Embryonic facial prominence (tissue), 1 donor: ENCODE results near the gene PLEKHG3.

Experiments
- DNase-seq: peaks from one replicate; pipeline ENCODE4 v3.0.0-alpha.2; 2016; ENCODE audit errors: extremely low spot score

The PLEKHG3 gene

GRCh38 chr14:64746298-64747250, 42.4 kb downstream of the PLEKHG3 start:
- DNase-seq: no peak

GRCh38 chr14:64747327-64747726, 43.1 kb downstream of the PLEKHG3 start:
- DNase-seq: no peak

- no peak for DNase-seq
Measured at GRCh38 chr14:64748521-64748920, 44.3 kb downstream of the PLEKHG3 start.

GRCh38 chr14:64748995-64749714, 44.9 kb downstream of the PLEKHG3 start:
- no peak for DNase-seq

- no peak for DNase-seq
Measured at GRCh38 chr14:64752909-64753308, 48.7 kb downstream of the PLEKHG3 start.

- DNase-seq: no peak
Measured at GRCh38 chr14:64753374-64753773, 49.1 kb downstream of the PLEKHG3 start.

GRCh38 chr14:64753999-64754398, 49.8 kb downstream of the PLEKHG3 start:
- DNase-seq: no peak

- no peak for DNase-seq
Measured at GRCh38 chr14:64754685-64755084, 50.5 kb downstream of the PLEKHG3 start.

- no peak for DNase-seq
Measured at GRCh38 chr14:64755781-64756221, 51.6 kb downstream of the PLEKHG3 start.

- DNase-seq: no peak
Measured at GRCh38 chr14:64756712-64757111, 52.5 kb downstream of the PLEKHG3 start.

- DNase-seq: no peak
Measured at GRCh38 chr14:64757601-64758000, 53.4 kb downstream of the PLEKHG3 start.

GRCh38 chr14:64758025-64758521, 53.8 kb downstream of the PLEKHG3 start:
- no peak for DNase-seq

- DNase-seq: no peak
Measured at GRCh38 chr14:64758691-64759554, 54.7 kb downstream of the PLEKHG3 start.

GRCh38 chr14:64759555-64759938, 55.3 kb downstream of the PLEKHG3 start:
- no peak for DNase-seq

GRCh38 chr14:64760146-64760755, 56.0 kb downstream of the PLEKHG3 start:
- no peak for DNase-seq

- DNase-seq: no peak
Measured at GRCh38 chr14:64760916-64761315, 56.7 kb downstream of the PLEKHG3 start.

GRCh38 chr14:64761441-64762043, 57.3 kb downstream of the PLEKHG3 start:
- no peak for DNase-seq

GRCh38 chr14:64762044-64763034, 58.1 kb downstream of the PLEKHG3 start:
- peak; percentile 78 for DNase-seq

GRCh38 chr14:64763085-64763782, 59.0 kb downstream of the PLEKHG3 start:
- no peak for DNase-seq
